Measurements from ENCODE around the gene NLRP8. TPM values are rescaled to one million over a fixed set of nuclear protein-coding genes. Genes with fewer than 3 reads are reported as not detected.
A peak's percentile ranks its signal among the peaks of the same experiment; 100 is the strongest.

NLRP8 gene
- total RNA-seq, 1 experiment from 2014 or later: not detected

DNA sequence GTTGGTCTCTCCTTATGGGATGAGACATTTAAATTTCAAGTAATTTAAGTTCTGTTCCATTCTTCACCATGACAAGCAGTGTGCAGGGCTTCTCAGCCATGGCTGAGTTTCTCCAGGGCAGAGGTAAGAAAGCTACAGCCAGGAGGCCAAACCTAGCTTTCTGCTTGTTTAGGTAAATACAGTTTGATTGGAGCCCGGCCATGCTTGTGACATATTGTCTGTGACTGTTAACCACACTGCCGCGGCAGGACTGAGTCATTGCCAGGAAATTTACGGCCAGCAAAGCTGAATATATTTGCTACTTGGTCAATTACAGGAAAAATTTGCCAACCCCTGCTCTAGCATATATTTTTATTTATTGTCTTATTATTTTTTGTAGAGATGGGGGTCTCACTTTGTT is 10.7 kb downstream of the NLRP8 start:
- H3K4me1 ChIP-seq (ENCODE audit: insufficient read depth, low read length): peaks cover 37% of the 10 kb centered on the region
- no TSS peak for BruUV-seq (replicated peaks)
- H3K9ac ChIP-seq (ENCODE audit: low read length): no peak overlapping the region
- no peak overlapping the region for H2AFZ ChIP-seq (ENCODE audit: low read length)
- intact Hi-C loops (cut with micrococcal nuclease): no loop called here
- no peaks in the 10 kb centered on the region for H4K20me1 ChIP-seq (ENCODE audit: low read length)
- 0 out of 2 replicates have a peak, but pooled peaks cover 4% of the 10 kb centered on the region for H3K27me3 ChIP-seq (ENCODE audit: low read length)
- 0 out of 2 replicates have a peak overlapping the region, but pooled peaks have one; percentile 4 for H3K4me3 ChIP-seq (ENCODE audit: low read length)
- no peaks in the 10 kb centered on the region for H3K9me2 ChIP-seq (replicated peaks; ENCODE audit: low read length)
- peak; percentile 96 for DNase-seq
- peak; percentile 97 for ATAC-seq
- no peaks in the 10 kb centered on the region for H3K9me3 ChIP-seq (ENCODE audit: low read length)
- TF ChIP-seq, protein P1, sequence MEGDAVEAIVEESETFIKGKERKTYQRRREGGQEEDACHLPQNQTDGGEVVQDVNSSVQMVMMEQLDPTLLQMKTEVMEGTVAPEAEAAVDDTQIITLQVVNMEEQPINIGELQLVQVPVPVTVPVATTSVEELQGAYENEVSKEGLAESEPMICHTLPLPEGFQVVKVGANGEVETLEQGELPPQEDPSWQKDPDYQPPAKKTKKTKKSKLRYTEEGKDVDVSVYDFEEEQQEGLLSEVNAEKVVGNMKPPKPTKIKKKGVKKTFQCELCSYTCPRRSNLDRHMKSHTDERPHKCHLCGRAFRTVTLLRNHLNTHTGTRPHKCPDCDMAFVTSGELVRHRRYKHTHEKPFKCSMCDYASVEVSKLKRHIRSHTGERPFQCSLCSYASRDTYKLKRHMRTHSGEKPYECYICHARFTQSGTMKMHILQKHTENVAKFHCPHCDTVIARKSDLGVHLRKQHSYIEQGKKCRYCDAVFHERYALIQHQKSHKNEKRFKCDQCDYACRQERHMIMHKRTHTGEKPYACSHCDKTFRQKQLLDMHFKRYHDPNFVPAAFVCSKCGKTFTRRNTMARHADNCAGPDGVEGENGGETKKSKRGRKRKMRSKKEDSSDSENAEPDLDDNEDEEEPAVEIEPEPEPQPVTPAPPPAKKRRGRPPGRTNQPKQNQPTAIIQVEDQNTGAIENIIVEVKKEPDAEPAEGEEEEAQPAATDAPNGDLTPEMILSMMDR (conservative IDR thresholded peaks at IDR 0.05; ENCODE audit: low read depth, low read length): no peak
- TF ChIP-seq EZH2phosphoT487 (IDR thresholded peaks at IDR 0.05; ENCODE audit: borderline replicate concordance, low read length) (no peak), EZH2 (IDR thresholded peaks at IDR 0.05; ENCODE audit: low read length, unreplicated experiment) (no peak)
- ChIA-PET CTCF (no interaction called here), POLR2A (ENCODE audit: unreplicated experiment) (no interaction called here)
- no peak overlapping the region for H3K27ac ChIP-seq (ENCODE audit: low read length)
- H3F3A ChIP-seq (ENCODE audit: low read length, unreplicated experiment): no peaks in the 10 kb centered on the region
- H3K36me3 ChIP-seq (ENCODE audit: low read depth, low read length): no peaks in the 10 kb centered on the region
- peak overlapping the region; percentile 58 for H3K4me2 ChIP-seq (ENCODE audit: low read length)
- no peaks in the 10 kb centered on the region for H3K79me2 ChIP-seq (ENCODE audit: low read length)

DNA sequence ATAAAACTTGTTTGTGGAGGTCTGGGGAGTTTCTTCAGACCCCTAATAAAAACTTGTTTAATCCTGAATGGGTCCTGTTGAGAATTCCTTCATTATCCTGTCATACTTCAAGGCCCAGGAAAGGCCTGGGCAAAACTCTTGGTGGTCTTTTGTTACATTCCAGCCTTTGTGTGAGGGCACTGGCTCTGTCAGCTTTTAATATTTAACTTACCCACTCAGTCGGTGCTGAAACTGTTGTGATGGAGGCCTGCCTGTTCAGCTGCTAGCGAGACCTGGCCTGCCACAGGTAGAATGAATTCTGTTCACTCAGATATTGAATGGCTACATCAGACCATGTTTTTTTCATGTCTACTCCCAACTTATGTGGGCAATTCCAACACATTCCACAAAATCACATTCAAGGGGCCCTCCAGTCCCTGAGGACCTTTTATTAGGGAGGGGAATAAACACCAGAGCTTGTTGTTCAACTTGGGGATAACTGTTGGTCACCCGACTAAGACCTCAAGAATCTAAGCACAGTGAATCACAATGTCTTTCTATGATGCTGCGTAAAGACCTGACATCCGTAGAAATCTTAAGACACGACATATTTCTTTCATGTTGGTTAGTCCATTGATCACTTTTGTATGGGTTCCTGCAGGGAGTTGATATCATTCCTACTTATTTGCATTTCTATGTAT is 12.5 kb downstream of the NLRP8 start:
- intact Hi-C loops (cut with micrococcal nuclease): no loop called here
- POLR2A ChIA-PET (ENCODE audit: unreplicated experiment): interaction anchor here (0.6 kb wide), 1 partner anchor 209 kb away, joined by 3 read pairs; no protein-coding TSS in a partner anchor
- H2AFZ ChIP-seq (ENCODE audit: low read length): no peak overlapping the region
- H3K4me3 ChIP-seq (ENCODE audit: low read length): no peak overlapping the region
- H3K9me2 ChIP-seq (replicated peaks; ENCODE audit: low read length): no peaks in the 10 kb centered on the region
- TF ChIP-seq EZH2 (IDR thresholded peaks at IDR 0.05; ENCODE audit: low read length, unreplicated experiment) (no peak), EZH2phosphoT487 (IDR thresholded peaks at IDR 0.05; ENCODE audit: borderline replicate concordance, low read length) (no peak)
- TF ChIP-seq, protein P1 (conservative IDR thresholded peaks at IDR 0.05; ENCODE audit: low read depth, low read length): no peak
- no peaks in the 10 kb centered on the region for H4K20me1 ChIP-seq (ENCODE audit: low read length)
- DNase-seq (no peak), ATAC-seq (no peak)
- no peaks in the 10 kb centered on the region for H3K9me3 ChIP-seq (ENCODE audit: low read length)
- H3K4me2 ChIP-seq (ENCODE audit: low read length): no peak overlapping the region
- no peaks in the 10 kb centered on the region for H3K36me3 ChIP-seq (ENCODE audit: low read depth, low read length)
- no peaks in the 10 kb centered on the region for H3F3A ChIP-seq (ENCODE audit: low read length, unreplicated experiment)
- H3K4me1 ChIP-seq (ENCODE audit: insufficient read depth, low read length): peaks cover 37% of the 10 kb centered on the region
- no peak overlapping the region for H3K27ac ChIP-seq (ENCODE audit: low read length)
- no peaks in the 10 kb centered on the region for H3K27me3 ChIP-seq (ENCODE audit: low read length)
- no peak overlapping the region for H3K9ac ChIP-seq (ENCODE audit: low read length)
- no peaks in the 10 kb centered on the region for H3K79me2 ChIP-seq (ENCODE audit: low read length)
- CTCF ChIA-PET: no interaction called here
- no TSS peak for BruUV-seq (replicated peaks)

DNA sequence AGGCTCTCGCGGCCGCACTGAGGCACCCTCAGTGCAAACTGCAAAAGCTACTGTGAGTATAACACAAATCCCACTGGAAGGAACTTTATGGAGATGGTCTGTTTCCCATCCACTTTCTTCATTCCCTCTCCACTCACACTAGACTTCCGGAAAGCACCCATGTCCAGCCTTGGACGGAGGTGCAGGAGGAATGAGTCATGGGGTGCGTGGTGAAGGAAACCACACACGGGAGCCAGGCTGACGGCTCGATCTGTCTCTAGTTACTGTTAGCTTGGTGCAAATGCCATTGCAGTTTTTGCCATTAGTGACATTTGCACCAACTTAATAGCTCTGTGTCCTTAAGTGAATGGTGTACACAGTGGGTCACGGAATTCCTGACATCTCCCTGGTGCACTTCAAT is 14.6 kb downstream of the NLRP8 start:
- ATAC-seq: peak; percentile 45; the same call in 1 of the 2 replicates
- ChIA-PET POLR2A (ENCODE audit: unreplicated experiment) (no interaction called here), CTCF (no interaction called here)
- H3K9me3 ChIP-seq (ENCODE audit: low read length): no peaks in the 10 kb centered on the region
- no peaks in the 10 kb centered on the region for H4K20me1 ChIP-seq (ENCODE audit: low read length)
- no TSS peak for BruUV-seq (replicated peaks)
- no peak overlapping the region for H3K4me2 ChIP-seq (ENCODE audit: low read length)
- no peaks in the 10 kb centered on the region for H3K79me2 ChIP-seq (ENCODE audit: low read length)
- no peak overlapping the region for H2AFZ ChIP-seq (ENCODE audit: low read length)
- no peak overlapping the region for H3K9ac ChIP-seq (ENCODE audit: low read length)
- TF ChIP-seq EZH2phosphoT487 (IDR thresholded peaks at IDR 0.05; ENCODE audit: borderline replicate concordance, low read length) (no peak), EZH2 (IDR thresholded peaks at IDR 0.05; ENCODE audit: low read length, unreplicated experiment) (no peak)
- TF ChIP-seq, protein P1 (conservative IDR thresholded peaks at IDR 0.05; ENCODE audit: low read depth, low read length): no peak
- no peaks in the 10 kb centered on the region for H3K9me2 ChIP-seq (replicated peaks; ENCODE audit: low read length)
- H3K4me1 ChIP-seq (ENCODE audit: insufficient read depth, low read length): peaks cover 22% of the 10 kb centered on the region
- no peak overlapping the region for H3K4me3 ChIP-seq (ENCODE audit: low read length)
- peak; percentile 72 for DNase-seq
- H3K36me3 ChIP-seq (ENCODE audit: low read depth, low read length): no peaks in the 10 kb centered on the region
- H3K27ac ChIP-seq (ENCODE audit: low read length): no peak overlapping the region
- intact Hi-C loops (cut with micrococcal nuclease): no loop called here
- no peaks in the 10 kb centered on the region for H3K27me3 ChIP-seq (ENCODE audit: low read length)
- no peaks in the 10 kb centered on the region for H3F3A ChIP-seq (ENCODE audit: low read length, unreplicated experiment)

All from PC-3 (cell line).